SK-N-MC (cell line): ENCODE measurements around the gene CARD10.

Source experiments
- EZH2 ChIP-seq: fragments of 200-600 bp; sonication (generic); IDR thresholded peaks from one replicate; pipeline ENCODE4 v1.6.1; 2017; ENCODE audit warnings: antibody characterized with exemption
- FOXP2 ChIP-seq: optimal IDR thresholded peaks from 2 replicates; pipeline ENCODE3; 2011; ENCODE audit warnings: mild to moderate bottlenecking, moderate library complexity; ENCODE audit not compliant: insufficient read depth; ENCODE audit errors: extremely low read length, control extremely low read depth
- POLR2AphosphoS5 ChIP-seq: IDR thresholded peaks from 2 replicates; pipeline ENCODE4 v1.6.1; 2012; ENCODE audit warnings: mild to moderate bottlenecking, low read depth, low read length, borderline replicate concordance

GRCh38 chr22:37471727-37472417 is 47.3 kb downstream of the CARD10 start:
- no peak for TF ChIP-seq EZH2
- TF ChIP-seq POLR2AphosphoS5, result no peak
- no peak for TF ChIP-seq FOXP2
